Measurements from ENCODE around the gene ADAMTS6.
"Not testable (repeated sequence)": the region's sequence is repeated elsewhere in the genome, so short reads cannot be mapped to it uniquely, and the experiment has no call there.

Gene ADAMTS6

DNA sequence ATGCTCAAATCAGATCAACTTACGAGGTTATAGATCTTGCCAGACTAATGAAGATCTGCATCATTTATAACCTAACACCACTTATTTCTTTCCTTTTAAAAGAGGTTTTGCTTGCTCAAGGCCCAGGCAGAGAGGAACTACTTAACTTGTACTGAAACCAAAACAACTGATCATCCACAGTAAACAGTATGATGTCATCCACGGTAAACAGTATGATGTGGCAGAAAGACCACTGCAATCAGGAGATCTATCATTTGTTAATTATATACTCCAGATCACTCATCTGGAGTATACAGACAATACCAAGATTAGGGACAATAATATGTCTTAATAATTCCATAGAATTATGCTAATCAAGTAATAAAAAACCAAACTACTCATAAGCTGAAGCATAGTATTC is 116.8 kb downstream of the ADAMTS6 start:
- no peak for DNase-seq (ENCODE audit: low read depth)

DNA sequence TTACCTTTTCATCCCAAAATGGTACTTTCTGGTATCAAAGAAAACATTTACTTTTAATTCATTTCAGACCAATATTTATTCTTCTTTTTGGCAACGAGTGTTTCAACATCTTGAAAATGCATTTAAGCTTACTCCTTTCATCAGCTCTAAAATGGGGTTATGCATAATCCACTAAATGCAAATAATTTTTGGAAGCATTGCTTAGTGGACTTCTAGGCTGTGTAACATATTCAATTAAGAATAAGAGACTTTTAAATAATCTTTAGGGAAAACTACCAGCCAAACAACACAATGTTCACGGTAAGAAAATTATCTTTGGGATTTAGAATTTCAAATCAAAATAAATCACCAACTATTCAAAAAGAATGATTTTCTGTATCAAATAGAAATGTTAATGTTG is 118.2 kb downstream of the ADAMTS6 start:
- no peak for DNase-seq (ENCODE audit: low read depth)

DNA sequence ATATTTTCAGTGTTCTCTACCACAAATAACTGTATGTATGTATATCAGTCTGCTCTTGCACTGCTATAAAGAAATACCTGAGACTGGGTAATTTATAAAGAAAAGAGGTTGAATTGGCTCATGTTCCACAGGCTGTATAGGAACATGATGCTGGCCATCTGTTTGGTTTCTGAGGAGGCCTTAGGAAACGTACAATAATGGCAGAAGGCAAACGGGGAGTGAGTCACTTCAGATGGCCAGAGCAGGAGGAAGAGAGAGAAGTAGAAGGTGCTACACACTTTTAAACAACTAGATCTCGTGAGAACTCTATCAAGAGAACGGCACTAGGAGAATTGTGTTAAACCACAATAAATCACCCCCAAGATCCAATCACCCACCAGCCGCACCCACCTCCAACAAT is 121.7 kb downstream of the ADAMTS6 start:
- peak; percentile 22 for DNase-seq (ENCODE audit: low read depth)

DNA sequence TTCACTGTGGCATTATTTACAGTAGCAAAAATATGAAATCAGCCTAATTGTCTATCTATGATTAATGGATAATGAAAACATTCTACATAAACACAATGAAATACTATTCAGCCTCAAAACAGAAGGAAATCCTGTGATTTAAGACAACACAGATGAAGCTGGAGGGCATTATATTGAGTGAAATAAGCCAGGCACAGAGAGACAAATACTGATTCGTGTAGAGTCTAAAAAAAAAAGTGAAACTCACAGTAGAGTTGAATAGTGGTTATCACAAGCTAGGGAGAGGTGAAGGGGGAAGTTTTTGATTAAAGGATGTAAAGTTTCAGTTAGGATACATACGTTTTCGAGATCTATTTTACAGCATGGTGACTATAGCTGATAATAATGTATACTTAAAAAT is 122.2 kb downstream of the ADAMTS6 start:
- no peak for DNase-seq (ENCODE audit: low read depth)

DNA sequence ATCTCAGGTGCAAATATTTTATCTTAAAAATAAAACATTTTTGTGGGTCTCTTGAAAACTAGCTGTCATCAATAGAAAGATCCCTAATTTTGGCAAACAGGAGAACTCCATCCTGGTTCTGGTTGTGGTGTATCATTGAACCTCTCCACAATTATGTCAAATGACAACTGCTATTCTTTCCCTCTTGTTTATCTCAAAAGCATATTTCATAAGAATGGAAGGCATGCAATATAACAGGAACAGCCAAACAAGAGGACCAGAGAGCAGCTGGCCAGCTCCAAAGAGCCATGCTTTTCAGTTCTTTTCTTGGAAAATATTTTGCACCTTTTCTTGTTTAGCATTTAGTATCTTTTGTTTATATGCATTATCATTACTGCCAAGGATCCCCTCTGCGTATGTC is 125.4 kb downstream of the ADAMTS6 start:
- DNase-seq (ENCODE audit: low read depth): no peak

DNA sequence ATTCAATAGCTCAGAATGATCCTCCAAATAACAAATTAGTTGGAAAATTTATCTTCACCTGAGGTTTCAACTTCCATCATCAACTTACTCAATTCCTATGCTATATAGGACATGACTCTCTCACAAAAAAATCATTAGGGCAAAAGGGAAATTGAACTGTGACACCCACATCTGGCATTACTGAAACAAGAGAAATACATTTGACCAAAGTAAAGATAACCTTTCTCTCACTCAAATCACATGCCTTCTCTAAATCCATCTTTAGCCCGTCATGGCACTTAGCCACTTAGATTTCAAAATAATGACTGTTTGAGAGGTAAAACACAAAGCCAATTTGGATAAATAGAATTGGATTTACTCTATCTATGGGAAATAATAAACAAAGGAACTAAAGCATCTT is 126.4 kb downstream of the ADAMTS6 start:
- no peak for DNase-seq (ENCODE audit: low read depth)

DNA sequence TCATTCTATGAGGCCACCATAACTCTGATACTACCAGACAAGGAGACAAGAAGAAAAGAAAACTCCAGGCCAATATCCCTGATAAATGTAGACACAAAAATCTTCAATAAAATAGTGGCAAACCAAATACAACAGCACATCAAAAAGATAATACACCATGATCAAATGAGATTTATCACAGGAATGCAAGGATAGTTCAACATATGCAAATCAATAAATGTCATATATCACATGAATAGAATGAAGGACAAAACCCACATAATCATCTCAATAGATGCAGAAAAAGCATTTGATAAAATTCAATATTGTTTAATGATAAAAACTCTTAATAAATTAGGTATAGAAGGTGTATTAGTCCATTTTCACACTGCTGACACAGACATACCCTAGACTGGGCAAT is 139.9 kb downstream of the ADAMTS6 start:
- no peak for DNase-seq (ENCODE audit: low read depth)

DNA sequence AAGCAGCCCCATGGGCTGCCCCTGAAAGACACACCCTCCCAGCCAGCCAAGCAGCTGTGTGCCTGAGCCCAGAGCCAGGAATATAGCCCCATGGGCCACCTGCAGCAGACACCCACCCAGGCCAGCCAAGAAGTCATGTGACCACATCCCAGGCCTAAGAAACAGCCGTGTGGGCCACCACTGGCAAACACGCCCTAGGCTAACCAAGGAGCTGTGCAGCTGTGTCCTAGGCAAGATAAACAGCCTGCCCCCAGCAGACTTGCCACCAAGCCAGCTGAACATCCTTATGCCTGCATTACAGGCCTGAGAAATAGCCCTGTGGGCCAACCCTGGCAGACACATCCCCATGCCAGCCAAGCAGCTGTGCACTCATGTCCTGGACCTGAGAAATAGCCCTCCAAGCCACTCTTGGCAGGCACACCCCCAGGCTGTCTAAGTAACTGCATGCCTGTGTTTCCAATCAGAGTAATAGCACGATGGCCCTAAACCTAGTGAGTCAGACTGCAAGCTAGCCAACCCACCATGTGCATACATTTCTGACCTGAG is 143.0 kb downstream of the ADAMTS6 start:
- peak; percentile 35 for DNase-seq (ENCODE audit: low read depth)

DNA sequence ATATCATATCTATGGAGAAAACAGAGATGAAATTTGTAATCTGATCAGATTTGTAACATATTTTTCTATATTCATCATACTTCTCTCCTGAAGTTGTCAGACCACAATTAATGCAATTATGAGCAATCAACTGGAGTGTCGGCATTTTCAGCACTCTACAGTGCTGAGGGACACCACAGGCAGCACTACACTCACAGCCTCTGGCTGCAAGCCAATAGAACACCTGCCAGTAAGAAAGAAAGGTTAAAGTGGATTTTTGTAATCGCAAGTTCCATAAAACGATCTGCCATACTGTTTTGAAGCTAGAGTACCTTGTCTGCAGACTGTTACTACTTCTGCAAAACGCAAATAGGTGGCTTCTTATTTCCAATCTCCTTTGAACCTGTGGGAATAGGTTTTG is 147.6 kb downstream of the ADAMTS6 start:
- no peak for DNase-seq (ENCODE audit: low read depth)

DNA sequence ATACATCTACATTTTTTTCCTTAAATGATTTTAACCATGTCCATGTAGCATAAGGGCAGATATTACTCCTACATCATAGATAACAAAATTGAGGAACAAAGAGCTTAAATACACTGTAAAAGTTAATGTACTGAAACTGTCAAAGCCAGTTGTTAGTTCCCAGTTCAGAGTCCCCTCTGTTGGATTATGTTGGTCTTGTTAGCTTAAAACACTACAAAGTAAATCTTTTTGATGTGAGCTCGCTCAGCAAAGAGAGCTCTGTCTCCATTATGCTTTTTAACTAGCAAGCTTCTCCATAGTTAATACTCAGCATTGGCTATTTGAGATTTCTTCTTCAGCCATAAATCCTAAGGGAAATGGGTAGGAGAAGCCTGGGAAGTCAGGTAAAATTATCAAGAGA is 149.1 kb downstream of the ADAMTS6 start:
- DNase-seq (ENCODE audit: low read depth): no peak

DNA sequence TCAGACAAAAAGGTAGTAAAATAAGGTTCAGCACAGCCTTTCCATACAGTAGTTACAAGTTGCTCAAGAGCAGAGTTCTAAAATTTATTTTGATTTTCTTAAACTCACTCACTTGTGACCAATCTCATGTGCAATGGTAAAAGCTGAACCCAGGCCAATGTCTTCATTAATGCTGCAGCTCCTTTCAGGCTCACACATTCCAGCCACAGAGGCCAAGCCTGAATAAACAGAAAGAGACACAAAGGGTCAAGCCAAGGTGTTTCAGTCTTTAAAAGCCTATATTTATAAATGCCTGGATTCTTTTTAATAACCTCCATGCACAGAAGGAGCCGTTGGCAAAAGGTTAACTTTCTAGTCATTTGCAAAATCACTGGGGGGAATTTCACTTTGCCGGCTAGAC is 152.5 kb downstream of the ADAMTS6 start:
- DNase-seq (ENCODE audit: low read depth): peak; percentile 60

DNA sequence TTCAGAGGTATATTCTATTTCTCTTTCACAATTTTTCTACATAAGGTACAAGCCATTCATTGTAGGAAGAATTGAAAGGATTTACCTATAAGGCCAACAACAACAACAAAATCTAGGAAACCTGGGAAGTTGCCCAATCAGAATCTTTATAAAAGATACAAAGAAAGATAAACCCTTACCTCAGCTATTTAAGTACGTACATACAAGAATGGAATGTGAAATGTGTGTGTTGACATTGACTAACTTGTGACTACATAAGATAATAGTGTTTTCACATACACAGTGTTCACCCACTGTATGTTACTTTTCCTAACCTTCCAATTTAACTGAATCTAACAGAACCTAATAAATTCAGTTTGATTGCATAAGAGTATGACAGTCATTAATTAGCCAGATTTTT is 154.1 kb downstream of the ADAMTS6 start:
- DNase-seq (ENCODE audit: low read depth): peak; percentile 60

DNA sequence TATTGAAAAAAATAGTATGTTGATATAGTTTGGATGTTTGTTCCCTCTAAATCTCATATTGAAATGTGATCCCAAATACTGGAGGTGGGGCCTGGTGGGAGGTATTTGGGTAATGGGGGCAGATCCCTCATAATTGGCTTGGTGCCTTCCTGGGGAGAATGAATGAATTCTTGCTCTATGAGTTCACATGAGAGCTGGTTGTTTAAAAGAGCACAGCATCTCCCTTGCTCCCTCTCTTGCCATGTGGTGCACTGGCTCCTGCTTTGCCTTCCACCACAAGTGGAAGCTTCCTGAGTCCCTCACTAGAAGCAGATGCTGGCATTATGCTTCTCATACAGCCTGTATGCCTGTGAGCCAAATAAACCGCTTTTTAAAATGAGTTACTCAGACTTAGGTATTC is 154.8 kb downstream of the ADAMTS6 start:
- DNase-seq (ENCODE audit: low read depth): peak; percentile 79

DNA sequence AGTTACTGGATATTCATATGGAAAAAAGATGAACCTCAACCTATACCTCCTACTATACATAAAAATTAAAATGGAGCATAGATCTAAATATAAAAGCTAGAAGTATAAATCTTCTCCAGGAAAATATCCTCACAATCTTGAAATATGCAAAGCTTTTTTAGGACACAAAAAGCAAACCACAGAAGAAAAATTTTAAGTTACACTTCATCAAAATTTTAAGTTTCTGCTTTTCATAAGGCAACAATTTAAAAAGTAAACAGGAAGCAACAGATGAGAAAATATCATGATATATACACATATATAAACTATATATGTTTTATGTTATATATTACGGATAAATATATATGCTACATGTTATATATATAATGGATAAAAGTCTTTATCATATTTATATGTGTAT is 157.5 kb downstream of the ADAMTS6 start:
- no peak for DNase-seq (ENCODE audit: low read depth)

DNA sequence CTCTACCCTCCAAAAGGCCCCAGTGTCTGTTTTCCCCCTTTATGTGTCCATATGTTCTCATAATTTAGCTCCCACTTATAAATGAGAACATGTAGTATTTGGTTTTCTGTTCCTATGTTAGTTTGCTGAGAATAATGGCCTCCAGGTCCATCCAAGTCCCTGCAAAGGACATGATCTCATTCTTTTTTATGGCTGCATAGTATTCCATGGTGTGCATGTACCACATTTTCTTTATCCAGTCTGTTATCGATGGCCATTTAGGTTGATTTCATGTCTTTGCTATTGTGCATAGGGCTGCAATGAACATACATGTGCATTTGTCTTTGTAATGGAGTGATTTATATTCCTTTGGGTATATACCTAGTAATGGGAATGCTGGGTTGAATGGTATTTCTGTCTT is 161.0 kb downstream of the ADAMTS6 start:
- DNase-seq (ENCODE audit: low read depth): not testable (repeated sequence)

DNA sequence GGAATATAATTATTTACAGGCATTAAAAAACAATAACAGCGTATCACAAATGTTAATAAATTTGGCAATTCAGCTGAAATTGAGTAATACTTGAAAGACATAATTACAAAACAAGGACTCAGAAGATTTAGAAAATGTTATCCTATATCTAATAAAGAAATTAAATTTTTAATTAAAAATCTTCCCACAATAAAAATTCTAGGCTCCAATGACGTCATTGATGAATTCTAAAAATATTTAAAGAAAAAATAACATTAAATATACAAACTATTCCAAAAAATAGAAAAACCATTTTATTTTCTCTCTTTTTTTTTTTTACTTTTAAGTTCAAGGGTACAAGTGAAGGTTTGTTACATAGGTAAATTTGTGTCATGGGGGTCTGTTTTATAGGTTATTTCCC is 161.5 kb downstream of the ADAMTS6 start:
- no peak for DNase-seq (ENCODE audit: low read depth)

DNA sequence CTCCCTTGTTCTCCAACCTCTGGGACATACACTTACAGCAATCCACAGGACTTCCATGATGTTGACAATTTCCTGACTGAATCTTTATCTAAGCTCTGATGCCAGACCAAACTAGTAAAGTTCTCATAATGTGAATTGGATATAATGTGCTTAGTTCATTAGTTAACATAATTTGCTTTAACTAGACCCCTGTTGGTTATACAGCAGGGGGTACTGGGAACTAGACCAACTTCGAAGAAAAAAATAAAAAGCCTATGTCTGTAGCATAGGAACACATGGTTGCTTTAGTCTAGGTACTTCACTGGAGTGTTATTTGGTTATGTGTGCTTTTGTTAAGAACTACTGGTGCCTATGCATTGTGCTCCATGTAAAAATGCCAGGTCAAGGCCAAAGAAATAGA is 173.8 kb downstream of the ADAMTS6 start:
- no peak for DNase-seq (ENCODE audit: low read depth)

DNA sequence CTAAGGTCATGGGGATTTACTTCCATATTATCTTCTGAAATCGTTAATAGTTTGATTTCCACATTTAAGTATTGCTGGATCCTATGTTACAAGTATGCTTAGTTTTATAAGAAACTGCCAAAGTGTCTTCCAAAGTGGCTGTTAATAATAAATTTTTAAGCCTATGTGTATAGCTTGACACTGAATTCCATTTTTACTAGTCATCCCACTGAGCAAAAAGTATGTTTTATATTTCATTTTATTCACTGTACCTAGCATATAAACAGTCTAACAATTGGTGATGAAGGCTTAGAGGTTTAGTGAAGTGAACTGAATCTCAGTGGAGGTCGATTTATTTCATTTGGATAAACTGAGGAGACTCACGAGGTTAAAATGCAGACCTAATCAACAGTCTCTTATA is 174.6 kb downstream of the ADAMTS6 start:
- DNase-seq (ENCODE audit: low read depth): peak; percentile 51

DNA sequence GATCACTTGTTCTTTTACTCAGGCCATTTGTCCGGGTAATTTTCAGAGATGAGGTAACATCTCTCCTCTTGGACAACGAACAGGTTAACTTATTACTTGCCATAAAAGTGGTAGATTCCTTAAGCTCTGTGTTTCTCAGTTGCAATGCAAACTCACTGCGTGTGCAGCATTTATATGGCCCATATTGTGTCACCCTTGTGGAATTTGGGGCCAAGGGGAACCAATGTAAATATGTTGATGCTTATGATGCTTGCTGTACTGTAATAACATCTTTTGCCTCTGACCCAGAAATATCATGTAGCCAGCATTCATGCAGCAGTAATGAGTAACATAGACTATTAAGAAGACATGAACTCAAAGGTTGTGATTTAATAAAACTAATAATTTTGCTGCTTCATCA is 175.8 kb downstream of the ADAMTS6 start:
- peak; percentile 75 for DNase-seq (ENCODE audit: low read depth)

DNA sequence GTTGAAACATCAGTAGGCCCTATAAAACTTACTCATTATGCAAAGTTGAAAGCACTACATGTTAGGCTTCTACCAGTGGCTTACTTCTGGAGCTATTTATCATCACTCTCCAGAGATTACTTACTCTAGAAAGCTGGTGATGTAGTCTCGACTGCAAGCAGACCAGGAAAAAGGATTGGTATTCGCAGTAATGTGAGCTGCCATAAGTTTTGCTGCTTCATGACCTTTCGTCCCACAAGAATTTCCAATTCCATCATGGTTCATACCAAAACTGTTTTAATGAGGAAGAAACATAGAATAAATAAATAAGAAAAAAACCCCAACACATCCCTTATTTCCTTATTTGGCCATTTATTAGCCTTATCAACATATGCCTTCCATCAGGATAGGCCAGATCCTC is 181.9 kb downstream of the ADAMTS6 start:
- peak; percentile 97 for DNase-seq (ENCODE audit: low read depth)

DNA sequence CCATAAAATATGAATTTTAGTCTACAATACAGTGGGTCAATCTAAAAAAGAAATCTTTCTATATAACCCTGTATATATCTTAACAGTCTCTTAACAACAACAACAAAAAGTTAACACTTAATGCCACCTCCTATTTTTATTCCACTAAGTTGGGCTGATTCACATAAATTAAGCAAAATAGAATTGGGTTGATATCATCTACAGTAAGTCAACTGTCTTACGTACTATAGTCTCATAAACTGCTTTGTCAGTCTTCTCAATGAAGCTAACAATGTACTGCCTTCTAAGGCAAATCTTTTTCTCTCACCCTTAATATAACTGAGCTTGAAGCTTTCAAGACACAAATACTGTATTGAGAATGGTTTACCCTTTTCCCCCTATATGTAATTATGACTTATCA is 185.7 kb downstream of the ADAMTS6 start:
- DNase-seq (ENCODE audit: low read depth): no peak

DNA sequence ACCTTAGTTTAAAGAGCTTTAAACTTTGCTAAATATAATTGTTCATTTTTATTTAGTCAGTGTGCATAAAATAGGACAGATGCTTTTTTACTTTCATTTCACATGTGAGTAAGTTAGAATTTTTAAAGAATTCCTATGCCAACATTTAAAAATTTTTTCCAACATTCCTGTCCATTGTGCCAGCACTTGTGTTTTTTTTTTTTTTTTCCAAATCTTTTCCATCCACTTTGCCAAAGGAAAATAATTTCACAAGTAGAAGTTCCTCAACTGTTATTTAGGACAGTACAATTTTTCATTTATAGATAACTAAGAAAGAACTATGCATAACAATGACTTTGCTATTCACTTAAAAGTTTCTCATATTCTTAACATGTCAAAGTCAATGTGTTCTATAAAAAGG is 189.5 kb downstream of the ADAMTS6 start:
- DNase-seq (ENCODE audit: low read depth): no peak

DNA sequence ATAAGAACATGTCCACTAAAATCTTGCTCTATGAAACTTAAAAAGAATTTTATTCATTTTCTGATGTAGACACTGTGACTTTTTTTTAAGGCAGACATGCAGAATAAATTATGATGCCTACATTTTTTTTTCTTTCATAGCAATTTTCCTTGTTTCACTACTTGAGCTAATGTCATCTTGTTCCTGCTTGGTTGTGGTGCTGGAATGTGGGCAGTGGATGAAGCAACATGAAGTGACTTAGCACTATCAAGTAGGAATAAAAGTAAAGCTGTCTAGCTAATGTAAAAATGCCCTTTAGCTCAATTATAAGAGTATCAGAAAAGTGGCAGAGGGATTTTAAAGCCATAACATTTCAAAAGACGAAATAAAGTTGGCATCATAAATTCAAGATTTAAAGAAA is 191.0 kb downstream of the ADAMTS6 start:
- peak; percentile 47 for DNase-seq (ENCODE audit: low read depth)

DNA sequence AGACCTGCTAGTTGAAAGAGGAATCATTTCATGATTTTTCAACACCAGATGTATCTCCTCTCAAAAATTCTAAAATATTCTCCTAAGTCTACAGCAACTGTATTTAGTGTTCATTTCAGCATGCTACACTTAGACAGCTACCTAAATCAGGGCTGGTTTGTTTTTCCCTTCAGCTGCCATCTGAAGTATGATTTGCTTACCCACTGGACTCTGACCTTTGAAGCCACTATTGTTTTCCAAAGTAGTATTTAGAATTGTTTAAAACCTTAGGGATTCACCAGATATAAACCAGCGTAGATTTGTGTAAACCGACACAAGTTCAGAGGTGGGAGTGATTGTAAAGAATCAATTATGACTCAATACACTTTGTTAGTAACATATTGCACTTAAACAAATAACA is 193.1 kb downstream of the ADAMTS6 start:
- no peak for DNase-seq (ENCODE audit: low read depth)

DNA sequence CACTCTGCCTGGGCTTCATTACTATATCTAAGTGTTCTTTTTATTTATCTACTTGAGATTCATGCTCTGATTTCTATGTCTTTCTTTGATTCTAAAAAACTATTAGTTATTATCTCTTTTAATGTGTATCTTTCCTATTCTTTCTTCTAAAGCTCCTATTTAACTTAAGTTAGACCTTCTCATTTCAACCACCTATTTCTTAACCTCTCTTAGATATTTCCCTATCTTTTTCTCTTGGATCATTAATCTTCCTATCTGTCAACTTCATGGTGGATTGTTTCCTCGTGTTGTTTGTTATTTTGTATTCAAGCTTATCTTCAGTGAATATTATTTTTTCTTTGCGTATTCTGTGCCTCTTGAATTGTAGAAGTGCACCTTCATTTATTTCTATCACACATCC is 202.1 kb downstream of the ADAMTS6 start:
- no peak for DNase-seq (ENCODE audit: low read depth)

Measured in EH (cell line).